Esophagus muscularis mucosa (tissue), 4 donors: ENCODE results near the gene OR14A16. TPM values are rescaled to one million over a fixed set of nuclear protein-coding genes. Genes with fewer than 3 reads are reported as not detected.

Experiments used
- DNase-seq: peaks from one replicate; pipeline ENCODE4 v3.0.0-alpha.2; 2017; ENCODE audit errors: extremely low spot score
- H3K27ac ChIP-seq, 4 donors: fragments of 200-600 bp; sonication (generic); replicated peaks in 1 of 4; 1 replicate in 3 of 4; 2 replicates in 1 of 4; pipeline ENCODE4 v1.5.1; 2016 to 2019; ENCODE audit warnings: mild to moderate bottlenecking in 1 of 4
- H3K27me3 ChIP-seq, 4 donors: fragments of 200-600 bp; sonication (generic); one replicate each; pipeline versions ENCODE4 v1.5.1 to v1.6.0; 2016 to 2019
- H3K36me3 ChIP-seq, 4 donors: fragments of 200-600 bp; sonication (generic); one replicate each; pipeline ENCODE4 v1.5.1; 2016 to 2019
- H3K4me1 ChIP-seq, 4 donors: fragments of 200-600 bp; sonication (generic); one replicate each; pipeline ENCODE4 v1.5.1; 2016 to 2019
- H3K4me3 ChIP-seq, 4 donors: fragments of 200-600 bp; sonication (generic); 1 replicate in 2 of 4; 2 replicates in 2 of 4; pipeline ENCODE4 v1.5.1; 2016 to 2019; ENCODE audit warnings: mild to moderate bottlenecking in 4 of 4, moderate library complexity in 1 of 4
- H3K9me3 ChIP-seq, 4 donors: fragments of 200-600 bp; sonication (generic); 1 replicate in 3 of 4; 2 replicates in 1 of 4; pipeline ENCODE4 v1.5.1; 2016 to 2019
- EP300 ChIP-seq: sonication (generic); formaldehyde crosslinking; IDR thresholded peaks from one replicate; pipeline ENCODE4 v1.6.1; 2017; ENCODE audit warnings: antibody characterized with exemption
- POLR2A ChIP-seq: fragments of 450-650 bp; IDR thresholded peaks from one replicate; pipeline ENCODE4 v1.6.1; 2017; ENCODE audit warnings: antibody characterized with exemption, moderate library complexity, mild to moderate bottlenecking, low read depth
- POLR2AphosphoS5 ChIP-seq, 2 donors: sonication (generic); formaldehyde crosslinking; IDR thresholded peaks; one replicate each; pipeline ENCODE4 v1.6.1; 2017; ENCODE audit warnings: antibody characterized with exemption in 2 of 2
- WGBS: methylation state at CpG from one replicate; pipeline ENCODE4 v1.1.5; 2018; 5-methylcytosine and 5-hydroxymethylcytosine counted together
- intact Hi-C: fragments of 100-400 bp; cut with DNase I; formaldehyde crosslinking; loops from one replicate; pipeline ENCODE4 v1.15.1; 2023
- total RNA-seq, 4 donors: library from RNA; depleted of rRNA; stranded (reverse); fragments of >200 nt; gene quantifications; one replicate each; pipeline versions ENCODE4 v1.1.0 to v1.2.1, GENCODE V29; 2016
- TF ChIP-seq, protein P1 (sequence below), 3 experiments: fragments of 200-600 bp in 2 of 3; fragments of 450-650 bp in 1 of 3; sonication (generic) in 2 of 3; IDR thresholded peaks; one replicate each; pipeline ENCODE4 v1.5.1; 2017 to 2019; ENCODE audit warnings: antibody characterized with exemption in 3 of 3, mild to moderate bottlenecking in 2 of 3, moderate library complexity in 1 of 3

Gene OR14A16
- total RNA-seq, 4 donors from 2014 or later, result not detected

DNA sequence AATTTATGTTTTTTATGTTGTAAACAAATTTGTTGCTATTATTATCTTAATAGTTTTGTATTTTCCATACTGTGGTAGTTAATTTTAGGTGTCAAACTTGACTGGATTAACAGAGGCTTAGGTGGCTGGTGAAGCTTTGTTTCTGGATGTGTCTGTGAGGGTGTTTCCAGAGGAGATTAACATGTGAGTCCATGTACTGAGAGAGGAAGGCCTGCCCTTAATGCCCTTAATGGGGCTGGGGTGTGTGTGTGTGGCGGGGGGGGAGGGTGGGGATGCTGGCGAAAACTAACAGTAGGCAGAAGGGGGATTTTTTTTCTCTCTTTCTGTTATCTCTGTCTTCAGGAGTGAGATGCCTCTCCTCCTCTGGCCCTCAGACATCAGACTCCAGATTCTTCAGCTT, 1.9 kb downstream of the OR14A16 start:
- intact Hi-C loops, result no loop called here
- WGBS, result 34% methylated on average over 2 of the region's 2 CpGs
- Histone ChIP-seq H3K4me3 (no peak overlapping the region), H3K36me3 (no peaks in the 10 kb centered on the region), H3K27ac (no peak overlapping the region), H3K27me3 (no peaks in the 10 kb centered on the region), H3K4me1 (no peaks in the 10 kb centered on the region), H3K9me3 (no peaks in the 10 kb centered on the region)
- DNase-seq, result no peak
- no peak for TF ChIP-seq EP300
- TF ChIP-seq, protein P1, sequence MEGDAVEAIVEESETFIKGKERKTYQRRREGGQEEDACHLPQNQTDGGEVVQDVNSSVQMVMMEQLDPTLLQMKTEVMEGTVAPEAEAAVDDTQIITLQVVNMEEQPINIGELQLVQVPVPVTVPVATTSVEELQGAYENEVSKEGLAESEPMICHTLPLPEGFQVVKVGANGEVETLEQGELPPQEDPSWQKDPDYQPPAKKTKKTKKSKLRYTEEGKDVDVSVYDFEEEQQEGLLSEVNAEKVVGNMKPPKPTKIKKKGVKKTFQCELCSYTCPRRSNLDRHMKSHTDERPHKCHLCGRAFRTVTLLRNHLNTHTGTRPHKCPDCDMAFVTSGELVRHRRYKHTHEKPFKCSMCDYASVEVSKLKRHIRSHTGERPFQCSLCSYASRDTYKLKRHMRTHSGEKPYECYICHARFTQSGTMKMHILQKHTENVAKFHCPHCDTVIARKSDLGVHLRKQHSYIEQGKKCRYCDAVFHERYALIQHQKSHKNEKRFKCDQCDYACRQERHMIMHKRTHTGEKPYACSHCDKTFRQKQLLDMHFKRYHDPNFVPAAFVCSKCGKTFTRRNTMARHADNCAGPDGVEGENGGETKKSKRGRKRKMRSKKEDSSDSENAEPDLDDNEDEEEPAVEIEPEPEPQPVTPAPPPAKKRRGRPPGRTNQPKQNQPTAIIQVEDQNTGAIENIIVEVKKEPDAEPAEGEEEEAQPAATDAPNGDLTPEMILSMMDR (IDR thresholded peaks at IDR 0.05), result no peak
- no peak for TF ChIP-seq POLR2A
- no peak for TF ChIP-seq POLR2AphosphoS5 (IDR thresholded peaks at IDR 0.05)

DNA sequence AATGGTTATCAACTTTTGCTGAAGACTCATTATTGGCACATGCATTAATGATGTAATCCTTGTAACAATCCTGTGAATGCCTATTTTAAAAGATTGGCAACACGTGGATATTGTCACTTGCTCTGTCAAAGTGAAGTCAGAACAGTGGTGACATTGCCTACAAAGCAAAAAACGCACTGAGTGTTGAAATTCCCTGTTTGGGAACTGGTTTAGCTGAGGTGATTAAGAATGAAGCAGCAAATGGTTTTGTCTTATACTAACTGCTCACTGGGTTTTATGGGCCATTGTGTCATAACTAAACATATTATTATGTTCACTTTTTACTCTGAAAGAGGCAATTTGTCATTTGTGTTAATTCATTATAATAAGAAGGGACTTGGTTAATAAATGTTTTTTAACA, 11.3 kb downstream of the OR14A16 start:
- H3K4me3 ChIP-seq, result no peak overlapping the region
- H3K9me3 ChIP-seq, result peaks cover 0 to 8% (median 0%) of the 10 kb centered on the region in 4 donors
- WGBS, result 58% methylated on average over 2 of the region's 2 CpGs
- intact Hi-C loops, result no loop called here
- H3K27me3 ChIP-seq, result no peaks in the 10 kb centered on the region
- no peaks in the 10 kb centered on the region for H3K36me3 ChIP-seq
- H3K4me1 ChIP-seq, result no peaks in the 10 kb centered on the region
- no peak overlapping the region for H3K27ac ChIP-seq
- DNase-seq, result no peak
- TF ChIP-seq, protein P1 (IDR thresholded peaks at IDR 0.05), result no peak
- TF ChIP-seq EP300, result no peak
- no peak for TF ChIP-seq POLR2AphosphoS5 (IDR thresholded peaks at IDR 0.05)
- no peak for TF ChIP-seq POLR2A

DNA sequence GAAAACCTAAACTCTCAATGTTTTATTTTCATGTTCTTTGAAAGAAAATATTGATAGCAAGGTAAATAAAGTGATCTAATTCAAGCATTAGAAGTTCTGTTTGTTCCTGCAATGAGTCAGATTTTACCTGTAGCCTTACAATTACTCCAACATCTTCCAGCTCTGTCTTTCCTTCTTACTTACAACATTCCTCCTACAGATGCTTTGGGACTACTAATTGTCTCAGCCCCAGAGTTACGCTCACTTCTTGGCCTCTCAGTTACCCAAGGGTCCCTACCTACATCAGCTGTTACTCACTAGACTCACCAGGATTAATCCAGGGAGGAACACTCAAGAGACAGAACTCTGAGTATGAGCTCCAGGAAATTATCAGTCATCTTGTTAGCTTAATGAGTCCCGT, 26.4 kb downstream of the OR14A16 start:
- Histone ChIP-seq H3K27ac (no peak overlapping the region), H3K27me3 (no peaks in the 10 kb centered on the region), H3K4me3 (no peak overlapping the region), H3K4me1 (no peaks in the 10 kb centered on the region), H3K36me3 (no peaks in the 10 kb centered on the region), H3K9me3 (no peaks in the 10 kb centered on the region)
- intact Hi-C loops, result no loop called here
- TF ChIP-seq POLR2A, result no peak
- TF ChIP-seq, protein P1 (IDR thresholded peaks at IDR 0.05), result no peak
- no peak for TF ChIP-seq POLR2AphosphoS5 (IDR thresholded peaks at IDR 0.05)
- TF ChIP-seq EP300, result no peak
- 41% methylated on average over 2 of the region's 2 CpGs for WGBS
- DNase-seq, result no peak

DNA sequence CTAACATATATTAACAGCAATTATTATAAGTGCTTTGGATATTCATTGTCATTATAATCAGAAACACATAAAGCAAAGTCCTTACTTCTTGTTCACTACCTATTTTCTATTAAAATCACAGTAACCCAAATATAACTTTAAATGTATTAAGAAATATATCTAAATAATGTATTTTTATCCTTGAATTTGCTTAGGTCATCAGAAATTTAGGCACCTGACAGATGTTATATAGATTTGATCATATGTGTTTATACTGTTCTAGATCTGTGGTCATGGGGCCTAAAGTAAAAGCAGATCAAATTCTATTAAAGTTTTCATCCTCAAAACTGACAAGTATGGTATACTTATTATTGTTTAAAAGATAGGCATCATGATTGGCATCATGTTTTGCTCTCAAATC, 54.3 kb downstream of the OR14A16 start:
- no peak for TF ChIP-seq EP300
- Histone ChIP-seq H3K4me1 (no peaks in the 10 kb centered on the region), H3K36me3 (no peaks in the 10 kb centered on the region), H3K27me3 (no peaks in the 10 kb centered on the region), H3K4me3 (no peak overlapping the region), H3K9me3 (no peaks in the 10 kb centered on the region), H3K27ac (no peak overlapping the region)
- intact Hi-C loops, result no loop called here
- DNase-seq, result no peak

Other genes with a start within 250 kb of the OR14A16 start
- not detected for gene OR2G2, start 235.8 kb downstream of the OR14A16 start, total RNA-seq
- not detected for gene OR2G3, start 218.5 kb downstream of the OR14A16 start, total RNA-seq
- not detected for gene OR13G1, start 144.4 kb downstream of the OR14A16 start, total RNA-seq
- gene OR6F1, start 107.5 kb downstream of the OR14A16 start, total RNA-seq, result not detected
- gene OR14K1, start 85.5 kb downstream of the OR14A16 start, total RNA-seq, result not detected
- gene OR14A2, start 76.0 kb downstream of the OR14A16 start, total RNA-seq, result not detected
- gene OR1C1, start 63.6 kb downstream of the OR14A16 start, total RNA-seq, result not detected
- gene OR11L1, start 17.8 kb upstream of the OR14A16 start, total RNA-seq, result not detected
- gene TRIM58, start 33.1 kb upstream of the OR14A16 start, total RNA-seq, result 1 to 10 TPM in 2 of 4 donors, under 1 TPM in 2; 0.42 to 7.3 (median 1.9) TPM
- 1 to 10 TPM in 1 of 4 donors, under 1 TPM in 2, not detected in 1; 0.34 to 1.9 (median 0.83) TPM for gene OR2W3, start 71.5 kb upstream of the OR14A16 start, total RNA-seq
- not detected for gene OR2T8, start 96.1 kb upstream of the OR14A16 start, total RNA-seq
- gene OR2AJ1, start 100.8 kb upstream of the OR14A16 start, total RNA-seq, result not detected
- not detected for gene OR2L8, start 124.7 kb upstream of the OR14A16 start, total RNA-seq
- gene OR2AK2, start 141.1 kb upstream of the OR14A16 start, total RNA-seq, result not detected
- not detected for gene OR2L5, start 189.5 kb upstream of the OR14A16 start, total RNA-seq
- not detected for gene OR2L2, start 206.0 kb upstream of the OR14A16 start, total RNA-seq
- not detected for gene OR2L3, start 222.7 kb upstream of the OR14A16 start, total RNA-seq